Panc1 (cell line): ENCODE measurements around the gene ADAMTSL3.

Source experiments
- CTCF ChIP-seq: fragments of 450-650 bp; IDR thresholded peaks from 2 replicates; pipeline ENCODE4 v1.5.1; 2017; ENCODE audit warnings: mild to moderate bottlenecking
- POLR2AphosphoS5 ChIP-seq: IDR thresholded peaks from 2 replicates; pipeline ENCODE4 v1.6.1; 2012; ENCODE audit warnings: mild to moderate bottlenecking, low read depth, low read length, moderate library complexity

GRCh38 chr15:83699028-83699427 is 45.1 kb downstream of the ADAMTSL3 start:
- no peak for TF ChIP-seq CTCF
- no peak for TF ChIP-seq POLR2AphosphoS5
